Measurements from ENCODE around the gene LZTR1.

DNA sequence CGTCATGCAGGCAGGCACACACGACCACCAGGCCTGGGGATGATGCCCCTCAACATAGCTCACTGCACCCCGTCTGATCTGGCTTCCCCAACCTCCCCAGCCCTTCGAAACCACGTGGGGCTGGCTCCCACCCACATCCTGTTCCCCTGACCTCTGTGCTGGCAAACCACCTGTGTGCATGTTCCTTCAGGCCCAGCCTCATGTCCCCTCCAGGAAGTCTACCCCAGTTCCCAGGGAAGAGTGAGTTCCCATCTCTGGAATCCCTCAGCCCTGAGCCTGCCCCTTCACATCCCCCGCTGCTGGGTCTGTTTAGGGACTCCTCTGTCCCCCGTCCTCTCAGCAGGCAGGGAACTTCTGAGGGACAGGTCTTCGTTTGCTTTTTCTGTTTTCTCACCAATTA, 43.2 kb downstream of the LZTR1 start:
- TF ChIP-seq EZH2 (IDR thresholded peaks at IDR 0.05; ENCODE audit: insufficient read depth, poor library complexity, severe bottlenecking) (no peak), EZH2phosphoT487 (IDR thresholded peaks at IDR 0.05; ENCODE audit: insufficient read depth, low read depth) (no peak)

Data from GM23248 (cell line).